ENCODE results near the gene MAST3.

DNA sequence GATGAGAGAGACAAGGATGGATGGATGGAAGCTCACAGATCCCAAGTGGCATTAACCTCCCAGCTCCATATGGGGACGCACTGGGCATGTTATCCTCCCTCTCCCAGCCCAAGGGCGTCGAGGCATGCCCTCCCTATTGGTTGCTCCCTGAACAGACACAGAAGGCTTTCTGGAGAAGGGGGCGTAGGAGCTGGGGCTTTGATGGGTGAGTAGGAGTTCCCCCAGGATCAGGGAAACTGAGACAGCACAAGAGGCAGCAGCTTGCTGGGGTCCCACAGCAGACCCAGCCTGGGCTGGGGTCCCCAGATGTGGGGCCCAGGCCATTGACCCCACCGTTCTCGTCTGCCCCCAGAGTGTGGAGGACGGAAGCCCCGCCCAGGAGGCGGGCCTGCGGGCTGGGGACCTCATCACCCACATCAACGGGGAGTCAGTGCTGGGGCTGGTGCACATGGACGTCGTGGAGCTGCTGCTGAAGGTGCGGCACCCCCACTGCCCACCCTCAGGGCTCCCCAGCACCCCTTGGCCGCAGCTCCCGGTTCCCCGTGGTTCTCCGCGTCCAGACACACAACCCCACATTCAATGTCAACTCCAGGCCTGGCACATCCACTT lies 47.9 kb downstream of the MAST3 start:
- TF ChIP-seq POLR2AphosphoS5 (IDR thresholded peaks at IDR 0.05; ENCODE audit: low read depth, low read length) (no peak), POLR2A (IDR thresholded peaks at IDR 0.05; ENCODE audit: low read depth, low read length) (no peak)

All from GM12891 (cell line).